ENCODE measurements around the gene MT1A. TPM values are rescaled to one million over a fixed set of nuclear protein-coding genes. Genes with fewer than 3 reads are reported as not detected.

The MT1A gene
- total and polyA plus RNA-seq, 2 of the 8 experiments (the other 6 are each of a cell fraction or from before 2014, with no cell fraction given), result not detected

- Histone ChIP-seq H3K9ac (replicated peaks in 1 of 4; ENCODE audit: extremely low read depth in 1 of 4, low read depth in 3 of 4, low read length in 3 of 4) (no peak overlapping the region), H2BK15ac (ENCODE audit: low read length) (no peak overlapping the region), H3K4me1 (replicated peaks in 1 of 4; ENCODE audit: control insufficient read depth in 3 of 4, insufficient read depth in 4 of 4, low read length in 3 of 4) (peaks cover 0 to 13% (median 3%) of the 10 kb centered on the region in 4 experiments; a peak in 5 of 7 replicates), H3K23me2 (ENCODE audit: low read depth, low read length) (no peaks in the 10 kb centered on the region; the same call in 1 of the 2 replicates), H3K79me2 (ENCODE audit: control insufficient read depth in 1 of 2, insufficient read depth in 2 of 2, low read length in 2 of 2) (no peaks in the 10 kb centered on the region), H3K36me3 (ENCODE audit: control insufficient read depth in 2 of 4, insufficient read depth in 4 of 4, low read length in 3 of 4) (no peaks in the 10 kb centered on the region), H3K56ac (replicated peaks; ENCODE audit: insufficient read length, low read depth, low read length) (no peak overlapping the region), H3K23ac (ENCODE audit: insufficient read length) (no peak overlapping the region), H3K4me2 (ENCODE audit: insufficient read depth in 1 of 2, low read depth in 2 of 2, low read length in 2 of 2) (peak overlapping the region; percentile 78 to 90), H4K91ac (replicated peaks; ENCODE audit: insufficient read length, low read length) (peak overlapping the region; percentile 56), H2AK5ac (ENCODE audit: low read depth, low read length) (no peak overlapping the region), H3K27ac (ENCODE audit: low read depth, low read length) (no peak overlapping the region), H3K79me1 (ENCODE audit: low read depth, low read length) (no peaks in the 10 kb centered on the region), H3K4ac (replicated peaks; ENCODE audit: insufficient read length, low read depth, low read length) (no peak overlapping the region), H2BK5ac (ENCODE audit: low read depth, low read length) (peak overlapping the region; percentile 86), H2BK20ac (ENCODE audit: low read length) (peak overlapping the region; percentile 15; the same call in 1 of the 2 replicates), H3K14ac (ENCODE audit: insufficient read length) (no peak overlapping the region), H2BK12ac (ENCODE audit: low read depth, low read length) (peak overlapping the region; percentile 44; the same call in 1 of the 2 replicates), H2AFZ (ENCODE audit: low read length) (peak overlapping the region; percentile 91), H3K18ac (ENCODE audit: extremely low read depth, low read length) (peak overlapping the region; percentile 79), H4K5ac (ENCODE audit: insufficient read length, low read depth, low read length) (no peak overlapping the region), H3K9me3 (ENCODE audit: insufficient read depth in 2 of 2, low read depth in 1 of 2, low read length in 1 of 2) (no peaks in the 10 kb centered on the region), H3K27me3 (replicated peaks in 1 of 4; ENCODE audit: control insufficient read depth in 3 of 4, extremely low read depth in 1 of 4, insufficient read depth in 3 of 4, low read length in 3 of 4) (peaks cover 12 to 55% (median 35%) of the 10 kb centered on the region in 4 experiments), H2BK120ac (replicated peaks; ENCODE audit: low read depth, low read length) (no peak overlapping the region), H4K8ac (ENCODE audit: extremely low read depth, insufficient read depth, low read length) (no peak overlapping the region), H4K20me1 (replicated peaks in 1 of 2; ENCODE audit: control insufficient read depth in 1 of 2, insufficient read depth in 2 of 2, low read length in 2 of 2) (no peaks in the 10 kb centered on the region), H3K4me3 (ENCODE audit: extremely low read depth in 1 of 4, insufficient read depth in 2 of 4, low read depth in 3 of 4, low read length in 4 of 4) (peak overlapping the region; percentile 40 to 62 (median 40))
- CTCF ChIA-PET (ENCODE audit: partially characterized antibody), result interaction anchor here (0.7 to 6.0 kb wide), 11 partner anchors 27 to 111 kb away, joined by 3 to 57 read pairs (median 3); partner anchors contain the start of gene MT1E
- FAIRE-seq (no peak), DNase-seq (ENCODE audit: low read depth in 1 of 2, low spot score in 2 of 2) (peak in 1 of 2 experiments; percentile 73)
- 4% methylated on average over 21 of the region's 32 CpGs; no CpG with 5 or more reads in 1 of the 2 experiments for WGBS, 2 experiments (ENCODE audit: extremely low coverage in 1 of 2, insufficient coverage in 1 of 2, insufficient read length in 1 of 2, insufficient replicate concordance in 2 of 2, low coverage in 1 of 2, low lambda C conversion rate in 2 of 2, missing lambda C conversion rate in 1 of 2)
- POLR2A ChIA-PET (ENCODE audit: partially characterized antibody), result interaction anchor here (0.7 to 12.9 kb wide), 12 partner anchors 7 to 82 kb away, joined by 3 to 205 read pairs (median 4); partner anchors contain the start of genes MT1E, MT1G, MT1H and MT2A
- TF ChIP-seq ATF2 (IDR thresholded peaks at IDR 0.05; ENCODE audit: low read length), result no peak
- TF ChIP-seq EZH2 (IDR thresholded peaks at IDR 0.05; ENCODE audit: low read depth, low read length, severe bottlenecking), result peak; percentile 10
- no peak for TF ChIP-seq KDM5A (IDR thresholded peaks at IDR 0.05; ENCODE audit: low read length)
- no peak for TF ChIP-seq SAP30 (IDR thresholded peaks at IDR 0.05; ENCODE audit: insufficient read depth, insufficient replicate concordance, low read length)
- TF ChIP-seq SIX5 (IDR thresholded peaks at IDR 0.05; ENCODE audit: low read depth, low read length), result no peak
- TF ChIP-seq KDM4A (IDR thresholded peaks at IDR 0.05; ENCODE audit: low read depth, low read length, severe bottlenecking), result peak; percentile 65
Observed at GRCh38 chr16:56675685-56676210, 37.3 kb downstream of the MT1A start.

Data from H1 (cell line).